ENCODE results near the gene OTUD5. TPM values are rescaled to one million over a fixed set of nuclear protein-coding genes. Genes with fewer than 3 reads are reported as not detected.

OTUD5 gene
- total and polyA plus RNA-seq, 2 of the 13 experiments (the other 11 are each of a cell fraction or from before 2014, with no cell fraction given) = 18.4 to 42.2 TPM

DNA sequence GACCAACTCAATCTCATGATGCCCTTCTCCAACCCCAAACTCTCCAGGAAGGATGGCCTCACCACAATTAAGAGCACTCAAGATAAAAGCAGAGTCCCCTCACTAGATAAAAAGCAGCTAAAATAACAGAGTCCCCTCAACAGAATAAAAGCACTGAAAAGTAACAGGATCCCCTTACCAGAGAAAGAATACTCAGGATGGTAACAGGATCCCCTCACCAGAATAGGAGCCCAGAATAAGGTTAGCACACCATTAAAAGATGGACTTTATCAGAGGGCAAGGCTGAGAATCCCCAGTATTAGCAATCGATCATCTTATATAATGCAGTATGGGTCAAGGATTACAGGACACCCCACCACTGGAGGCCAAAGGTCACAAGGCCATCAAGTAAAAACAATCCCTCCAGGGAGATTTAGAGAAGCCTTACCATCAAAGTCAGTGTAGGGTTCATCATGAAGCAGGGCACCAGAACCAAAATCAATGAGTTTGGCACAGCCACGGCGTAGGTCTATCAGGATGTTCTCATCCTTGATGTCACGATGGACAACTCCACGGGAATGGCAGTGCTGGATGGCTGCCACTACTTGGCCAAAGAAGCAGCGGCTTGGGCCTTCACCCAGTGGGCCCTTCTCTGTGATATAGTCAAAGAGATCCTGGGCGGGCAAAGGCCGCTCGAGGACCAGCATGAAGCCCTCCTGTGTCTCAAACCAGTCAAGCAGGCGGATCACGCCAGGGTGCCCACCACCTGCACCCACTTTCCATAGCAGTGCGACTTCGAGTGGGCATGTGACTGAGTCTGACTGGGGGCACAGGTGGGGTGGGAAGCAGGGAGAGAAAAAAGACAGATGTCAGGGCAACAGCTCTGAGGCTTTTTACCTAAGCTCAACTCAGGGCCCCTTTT, 42.6 kb downstream of the OTUD5 start:
- no peaks in the 10 kb centered on the region for H3K9me3 ChIP-seq (ENCODE audit: low read length)
- H3K9ac ChIP-seq (ENCODE audit: insufficient read depth, low read depth, low read length) = no peak overlapping the region
- H3K36me3 ChIP-seq (replicated peaks in 1 of 2; ENCODE audit: control insufficient read depth in 1 of 2, insufficient read depth in 2 of 2, low read length in 2 of 2) = peaks cover 0 to 17% of the 10 kb centered on the region in 2 experiments; a peak in 2 of 5 replicates
- DNase-seq (ENCODE audit: low spot score) (no peak), FAIRE-seq (no peak), ATAC-seq (no peak)
- no peak overlapping the region for H3K27ac ChIP-seq (ENCODE audit: extremely low read length, insufficient read depth, low read length)
- H3K4me1 ChIP-seq (ENCODE audit: insufficient read depth, low read length) = peaks cover 35% of the 10 kb centered on the region
- no peaks in the 10 kb centered on the region for H4K20me1 ChIP-seq (ENCODE audit: insufficient read depth, low read length)
- H2AFZ ChIP-seq (ENCODE audit: low read length) = no peak overlapping the region
- intact Hi-C loops (cut with micrococcal nuclease; ENCODE audit: unreplicated experiment) (loop anchor here (5.0 to 10.0 kb wide), 2 partner anchors 150 to 268 kb away; partner anchors contain the start of gene GLOD5), in situ Hi-C loops (cut with HindIII; ENCODE audit: extremely low pct_ligation_motif_present, low pct_unique_long_range_greater_than_20kb) (no loop called here)
- WGBS (ENCODE audit: low lambda C conversion rate) = no CpG with 5 or more reads among the region's 13 CpGs
- ChIA-PET POLR2A (no interaction called here), CTCF (ENCODE audit: low intra/inter-chr PET ratio, low total read pairs) (no interaction called here)
- no TSS peak for BruUV-seq (replicated peaks)
- peaks cover 27% of the 10 kb centered on the region for H3K79me2 ChIP-seq (ENCODE audit: insufficient read depth, low read length)
- H3K4me2 ChIP-seq (ENCODE audit: low read depth, low read length) = no peak overlapping the region
- TF ChIP-seq JDP2 (CRISPR knock-in tag; IDR thresholded peaks at IDR 0.05; ENCODE audit: borderline replicate concordance) (no peak), EED (CRISPR knock-in tag; IDR thresholded peaks at IDR 0.05) (no peak), MBNL3 (CRISPR knock-in tag; conservative IDR thresholded peaks at IDR 0.05) (no peak), IKZF1 (IDR thresholded peaks at IDR 0.05) (no peak), BRD4 (CRISPR knock-in tag; IDR thresholded peaks at IDR 0.05) (no peak), FOXK2 (IDR thresholded peaks at IDR 0.05) (no peak), MZF1 (CRISPR knock-in tag; IDR thresholded peaks at IDR 0.05; ENCODE audit: borderline replicate concordance) (no peak), ZFP36L1 (CRISPR knock-in tag; IDR thresholded peaks at IDR 0.05) (no peak), KDM5A (IDR thresholded peaks at IDR 0.05; ENCODE audit: borderline replicate concordance, low read length) (no peak), SP5 (CRISPR knock-in tag; IDR thresholded peaks at IDR 0.05; ENCODE audit: borderline replicate concordance, low read depth) (no peak), PRMT3 (CRISPR knock-in tag; IDR thresholded peaks at IDR 0.05; ENCODE audit: borderline replicate concordance, low read depth) (no peak), ZNF224 (CRISPR knock-in tag; IDR thresholded peaks at IDR 0.05) (no peak), ETV6 (CRISPR knock-in tag; conservative IDR thresholded peaks at IDR 0.05) (no peak), HDAC2 (CRISPR knock-in tag; IDR thresholded peaks at IDR 0.05) (no peak), SUZ12 (IDR thresholded peaks at IDR 0.05; ENCODE audit: low read depth, low read length) (no peak)
- TF ChIP-seq, protein P1, sequence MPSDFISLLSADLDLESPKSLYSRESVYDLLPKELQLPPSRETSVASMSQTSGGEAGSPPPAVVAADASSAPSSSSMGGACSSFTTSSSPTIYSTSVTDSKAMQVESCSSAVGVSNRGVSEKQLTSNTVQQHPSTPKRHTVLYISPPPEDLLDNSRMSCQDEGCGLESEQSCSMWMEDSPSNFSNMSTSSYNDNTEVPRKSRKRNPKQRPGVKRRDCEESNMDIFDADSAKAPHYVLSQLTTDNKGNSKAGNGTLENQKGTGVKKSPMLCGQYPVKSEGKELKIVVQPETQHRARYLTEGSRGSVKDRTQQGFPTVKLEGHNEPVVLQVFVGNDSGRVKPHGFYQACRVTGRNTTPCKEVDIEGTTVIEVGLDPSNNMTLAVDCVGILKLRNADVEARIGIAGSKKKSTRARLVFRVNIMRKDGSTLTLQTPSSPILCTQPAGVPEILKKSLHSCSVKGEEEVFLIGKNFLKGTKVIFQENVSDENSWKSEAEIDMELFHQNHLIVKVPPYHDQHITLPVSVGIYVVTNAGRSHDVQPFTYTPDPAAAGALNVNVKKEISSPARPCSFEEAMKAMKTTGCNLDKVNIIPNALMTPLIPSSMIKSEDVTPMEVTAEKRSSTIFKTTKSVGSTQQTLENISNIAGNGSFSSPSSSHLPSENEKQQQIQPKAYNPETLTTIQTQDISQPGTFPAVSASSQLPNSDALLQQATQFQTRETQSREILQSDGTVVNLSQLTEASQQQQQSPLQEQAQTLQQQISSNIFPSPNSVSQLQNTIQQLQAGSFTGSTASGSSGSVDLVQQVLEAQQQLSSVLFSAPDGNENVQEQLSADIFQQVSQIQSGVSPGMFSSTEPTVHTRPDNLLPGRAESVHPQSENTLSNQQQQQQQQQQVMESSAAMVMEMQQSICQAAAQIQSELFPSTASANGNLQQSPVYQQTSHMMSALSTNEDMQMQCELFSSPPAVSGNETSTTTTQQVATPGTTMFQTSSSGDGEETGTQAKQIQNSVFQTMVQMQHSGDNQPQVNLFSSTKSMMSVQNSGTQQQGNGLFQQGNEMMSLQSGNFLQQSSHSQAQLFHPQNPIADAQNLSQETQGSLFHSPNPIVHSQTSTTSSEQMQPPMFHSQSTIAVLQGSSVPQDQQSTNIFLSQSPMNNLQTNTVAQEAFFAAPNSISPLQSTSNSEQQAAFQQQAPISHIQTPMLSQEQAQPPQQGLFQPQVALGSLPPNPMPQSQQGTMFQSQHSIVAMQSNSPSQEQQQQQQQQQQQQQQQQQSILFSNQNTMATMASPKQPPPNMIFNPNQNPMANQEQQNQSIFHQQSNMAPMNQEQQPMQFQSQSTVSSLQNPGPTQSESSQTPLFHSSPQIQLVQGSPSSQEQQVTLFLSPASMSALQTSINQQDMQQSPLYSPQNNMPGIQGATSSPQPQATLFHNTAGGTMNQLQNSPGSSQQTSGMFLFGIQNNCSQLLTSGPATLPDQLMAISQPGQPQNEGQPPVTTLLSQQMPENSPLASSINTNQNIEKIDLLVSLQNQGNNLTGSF (CRISPR knock-in tag; IDR thresholded peaks at IDR 0.05) = no peak
- TF ChIP-seq, protein P2, sequence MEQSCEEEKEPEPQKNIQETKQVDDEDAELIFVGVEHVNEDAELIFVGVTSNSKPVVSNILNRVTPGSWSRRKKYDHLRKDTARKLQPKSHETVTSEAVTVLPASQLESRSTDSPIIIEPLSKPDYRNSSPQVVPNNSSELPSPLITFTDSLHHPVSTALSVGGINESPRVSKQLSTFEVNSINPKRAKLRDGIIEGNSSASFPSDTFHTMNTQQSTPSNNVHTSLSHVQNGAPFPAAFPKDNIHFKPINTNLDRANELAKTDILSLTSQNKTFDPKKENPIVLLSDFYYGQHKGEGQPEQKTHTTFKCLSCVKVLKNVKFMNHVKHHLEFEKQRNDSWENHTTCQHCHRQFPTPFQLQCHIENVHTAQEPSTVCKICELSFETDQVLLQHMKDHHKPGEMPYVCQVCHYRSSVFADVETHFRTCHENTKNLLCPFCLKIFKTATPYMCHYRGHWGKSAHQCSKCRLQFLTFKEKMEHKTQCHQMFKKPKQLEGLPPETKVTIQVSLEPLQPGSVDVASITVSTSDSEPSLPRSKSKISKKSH (CRISPR knock-in tag; IDR thresholded peaks at IDR 0.05; ENCODE audit: borderline replicate concordance) = no peak
- no peaks in the 10 kb centered on the region; a peak in 1 of 5 replicates for H3K27me3 ChIP-seq (ENCODE audit: control insufficient read depth in 1 of 2, insufficient read depth in 2 of 2, low read length in 2 of 2)
- no peak overlapping the region for H3K4me3 ChIP-seq (replicated peaks in 1 of 3; ENCODE audit: insufficient read depth in 1 of 3, low read depth in 2 of 3, low read length in 3 of 3)
